T-helper 1 cell treated with Interleukin-12 subunit alpha and Interleukin-12 subunit beta and Interleukin-4 antibody, amounts not matched to agents 30 μg/mL and 1 μg/mL, for 36 hours (primary cell): ENCODE measurements around the gene RIOK1.

ENCODE experiments used
- H3K27ac Mint-ChIP-seq: one replicate; pipeline ENCODE4 v1.8.0; 2021; ENCODE audit warnings: mild to moderate bottlenecking, mixed read lengths
- H3K27me3 Mint-ChIP-seq: one replicate; pipeline ENCODE4 v1.8.0; 2021; ENCODE audit warnings: low read depth, mixed read lengths
- H3K36me3 Mint-ChIP-seq: one replicate; pipeline ENCODE4 v1.8.0; 2021; ENCODE audit warnings: low read depth, mixed read lengths
- H3K4me1 Mint-ChIP-seq: one replicate; pipeline ENCODE4 v1.8.0; 2021; ENCODE audit warnings: low read depth, mixed read lengths
- H3K4me3 Mint-ChIP-seq: one replicate; pipeline ENCODE4 v1.8.0; 2021; ENCODE audit warnings: mild to moderate bottlenecking, moderate library complexity, mixed read lengths
- H3K9me3 Mint-ChIP-seq: one replicate; pipeline ENCODE4 v1.8.0; 2021; ENCODE audit warnings: mixed read lengths

The RIOK1 gene

GRCh38 chr6:7421066-7421465 lies 31.5 kb downstream of the RIOK1 start:
- Mint-ChIP-seq H3K9me3 (no peaks in the 10 kb centered on the region), H3K36me3 (peaks cover 24% of the 10 kb centered on the region), H3K4me1 (no peaks in the 10 kb centered on the region), H3K27me3 (no peaks in the 10 kb centered on the region), H3K4me3 (no peak overlapping the region), H3K27ac (no peak overlapping the region)

GRCh38 chr6:7424058-7424457 lies 34.5 kb downstream of the RIOK1 start:
- H3K4me1 Mint-ChIP-seq: no peaks in the 10 kb centered on the region
- peaks cover 8% of the 10 kb centered on the region for H3K36me3 Mint-ChIP-seq
- no peaks in the 10 kb centered on the region for H3K9me3 Mint-ChIP-seq
- no peaks in the 10 kb centered on the region for H3K27me3 Mint-ChIP-seq
- H3K4me3 Mint-ChIP-seq: no peak overlapping the region
- no peak overlapping the region for H3K27ac Mint-ChIP-seq

GRCh38 chr6:7424967-7425807 lies 35.6 kb downstream of the RIOK1 start:
- H3K4me1 Mint-ChIP-seq: no peaks in the 10 kb centered on the region

GRCh38 chr6:7425808-7426190 lies 36.2 kb downstream of the RIOK1 start:
- Mint-ChIP-seq H3K27ac (no peak overlapping the region), H3K36me3 (peaks cover 2% of the 10 kb centered on the region), H3K27me3 (no peaks in the 10 kb centered on the region), H3K4me3 (no peak overlapping the region), H3K4me1 (no peaks in the 10 kb centered on the region), H3K9me3 (no peaks in the 10 kb centered on the region)

More at GRCh38 chr6:7424967-7425807, 35.6 kb downstream of the RIOK1 start:
- no peaks in the 10 kb centered on the region for H3K27me3 Mint-ChIP-seq
- no peaks in the 10 kb centered on the region for H3K9me3 Mint-ChIP-seq
- peaks cover 5% of the 10 kb centered on the region for H3K36me3 Mint-ChIP-seq
- no peak overlapping the region for H3K4me3 Mint-ChIP-seq
- H3K27ac Mint-ChIP-seq: no peak overlapping the region

- H3K27ac Mint-ChIP-seq: no peak overlapping the region
- no peaks in the 10 kb centered on the region for H3K27me3 Mint-ChIP-seq
- H3K4me3 Mint-ChIP-seq: no peak overlapping the region
- H3K9me3 Mint-ChIP-seq: no peaks in the 10 kb centered on the region
- no peaks in the 10 kb centered on the region for H3K36me3 Mint-ChIP-seq
- H3K4me1 Mint-ChIP-seq: no peaks in the 10 kb centered on the region
These were observed 37.0 kb downstream of the RIOK1 start for GRCh38 chr6:7426447-7427169.

- Mint-ChIP-seq H3K4me3 (no peak overlapping the region), H3K9me3 (no peaks in the 10 kb centered on the region), H3K36me3 (no peaks in the 10 kb centered on the region), H3K4me1 (no peaks in the 10 kb centered on the region), H3K27me3 (peaks cover 5% of the 10 kb centered on the region), H3K27ac (no peak overlapping the region)
These were observed 41.7 kb downstream of the RIOK1 start for GRCh38 chr6:7431313-7431673.

- H3K27ac Mint-ChIP-seq: no peak overlapping the region
- H3K4me1 Mint-ChIP-seq: no peaks in the 10 kb centered on the region
- no peak overlapping the region for H3K4me3 Mint-ChIP-seq
These were observed 42.2 kb downstream of the RIOK1 start for GRCh38 chr6:7431674-7432390.

GRCh38 chr6:7432391-7433120 lies 42.9 kb downstream of the RIOK1 start:
- H3K36me3 Mint-ChIP-seq: no peaks in the 10 kb centered on the region
- H3K4me1 Mint-ChIP-seq: no peaks in the 10 kb centered on the region
- no peak overlapping the region for H3K4me3 Mint-ChIP-seq
- peaks cover 5% of the 10 kb centered on the region for H3K27me3 Mint-ChIP-seq
- H3K27ac Mint-ChIP-seq: no peak overlapping the region
- no peaks in the 10 kb centered on the region for H3K9me3 Mint-ChIP-seq

More at GRCh38 chr6:7431674-7432390, 42.2 kb downstream of the RIOK1 start:
- Mint-ChIP-seq H3K27me3 (peaks cover 5% of the 10 kb centered on the region), H3K36me3 (no peaks in the 10 kb centered on the region), H3K9me3 (no peaks in the 10 kb centered on the region)

GRCh38 chr6:7433121-7433617 lies 43.6 kb downstream of the RIOK1 start:
- Mint-ChIP-seq H3K36me3 (no peaks in the 10 kb centered on the region), H3K9me3 (no peaks in the 10 kb centered on the region), H3K27me3 (peaks cover 5% of the 10 kb centered on the region), H3K4me3 (no peak overlapping the region), H3K4me1 (no peaks in the 10 kb centered on the region), H3K27ac (no peak overlapping the region)

- Mint-ChIP-seq H3K4me1 (no peaks in the 10 kb centered on the region), H3K36me3 (no peaks in the 10 kb centered on the region), H3K27ac (no peak overlapping the region), H3K27me3 (peaks cover 5% of the 10 kb centered on the region), H3K9me3 (no peaks in the 10 kb centered on the region), H3K4me3 (no peak overlapping the region)
These were observed 45.1 kb downstream of the RIOK1 start for GRCh38 chr6:7434672-7435071.

- Mint-ChIP-seq H3K27ac (no peak overlapping the region), H3K4me3 (no peak overlapping the region), H3K9me3 (no peaks in the 10 kb centered on the region), H3K4me1 (no peaks in the 10 kb centered on the region), H3K27me3 (peaks cover 5% of the 10 kb centered on the region), H3K36me3 (no peaks in the 10 kb centered on the region)
These were observed 48.4 kb downstream of the RIOK1 start for GRCh38 chr6:7438011-7438410.

GRCh38 chr6:7439228-7439627 lies 49.6 kb downstream of the RIOK1 start:
- Mint-ChIP-seq H3K4me3 (no peak overlapping the region), H3K4me1 (no peaks in the 10 kb centered on the region), H3K27me3 (peaks cover 5% of the 10 kb centered on the region), H3K27ac (no peak overlapping the region), H3K36me3 (no peaks in the 10 kb centered on the region), H3K9me3 (no peaks in the 10 kb centered on the region)

- Mint-ChIP-seq H3K9me3 (no peaks in the 10 kb centered on the region), H3K4me1 (no peaks in the 10 kb centered on the region), H3K27me3 (no peaks in the 10 kb centered on the region), H3K36me3 (no peaks in the 10 kb centered on the region), H3K27ac (no peak overlapping the region), H3K4me3 (no peak overlapping the region)
These were observed 50.9 kb downstream of the RIOK1 start for GRCh38 chr6:7440476-7440875.
